Lower leg skin (tissue), 4 donors: Measurements from ENCODE around the gene RNF25. TPM values are rescaled to one million over a fixed set of nuclear protein-coding genes. Genes with fewer than 3 reads are reported as not detected.

Source experiments
- DNase-seq, 2 donors: peaks; one replicate each; pipeline ENCODE4 v3.0.0-alpha.2; 2019; ENCODE audit warnings: low spot score in 2 of 2
- H3K4me3 ChIP-seq: fragments of 200-600 bp; sonication (generic); 2 replicates; pipeline ENCODE4 v1.5.1; 2017; ENCODE audit warnings: mild to moderate bottlenecking, low read depth; ENCODE audit not compliant: poor library complexity, severe bottlenecking
- POLR2A ChIP-seq, 2 donors: fragments of 450-650 bp; IDR thresholded peaks; one replicate each; pipeline ENCODE4 v1.6.1; 2016 to 2017; ENCODE audit warnings: antibody characterized with exemption in 2 of 2, mild to moderate bottlenecking in 1 of 2, moderate library complexity in 1 of 2
- WGBS, 2 donors: methylation state at CpG; one replicate each; pipeline ENCODE4 v1.1.5; 2018; 5-methylcytosine and 5-hydroxymethylcytosine counted together
- intact Hi-C: fragments of 100-400 bp; cut with DNase I; formaldehyde crosslinking; loops from one replicate; pipeline ENCODE4 v1.15.0; 2023; ENCODE audit warnings: low total_unique reads
- total RNA-seq, 4 donors: library from RNA; depleted of rRNA; stranded (reverse); fragments of >200 nt; gene quantifications; one replicate each; pipeline ENCODE4 v1.1.0, GENCODE V29; 2016
- TF ChIP-seq, protein P1 (sequence below), 3 donors: fragments of 450-650 bp; IDR thresholded peaks; one replicate each; pipeline ENCODE4 v1.5.1; 2016; ENCODE audit warnings: antibody characterized with exemption in 3 of 3, mild to moderate bottlenecking in 3 of 3, moderate library complexity in 2 of 3

RNF25 gene
- total RNA-seq, 4 donors from 2014 or later: 21.2 to 38.2 (median 21.7) TPM

DNA sequence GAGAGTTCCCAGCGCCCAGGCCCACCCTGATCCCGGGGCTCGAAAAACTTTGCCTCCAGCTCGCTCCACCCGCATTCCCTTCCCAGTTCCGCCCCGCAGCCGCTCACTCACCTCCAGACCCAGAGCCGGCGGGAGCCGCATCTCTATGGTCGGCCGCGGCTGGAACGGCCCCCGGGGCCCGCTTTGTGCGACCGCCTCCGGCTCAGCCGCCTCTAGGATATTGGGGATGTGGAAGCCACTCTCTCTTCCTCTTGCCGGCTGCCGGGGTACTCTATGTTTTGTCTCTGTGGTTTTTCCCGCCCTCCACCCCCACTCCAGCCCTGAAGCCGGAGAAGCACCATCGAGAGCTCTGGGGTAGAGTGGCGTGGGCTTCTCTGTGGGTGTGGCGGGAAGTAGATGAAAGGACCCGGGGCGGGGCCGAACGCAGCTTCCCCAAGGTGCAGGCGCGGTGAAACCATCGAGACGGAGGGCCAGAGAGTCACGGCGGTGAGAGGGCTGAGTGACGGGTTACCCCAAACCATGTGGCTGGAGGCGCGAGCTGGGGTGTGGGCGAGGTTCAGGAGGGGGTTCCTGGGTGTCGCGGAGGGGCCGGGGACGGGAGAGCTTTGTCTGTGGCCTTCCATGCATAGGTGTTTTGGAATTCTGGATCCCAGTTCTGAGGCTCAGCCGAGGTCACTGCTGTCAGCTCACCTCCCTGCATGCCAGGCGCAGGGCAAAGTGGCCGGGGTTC is 12.4 kb downstream of the RNF25 start, which contains the start of the genes BCS1L and ZNF142:
TSS of gene BCS1L (plus strand) at position 426 of the 730 bp plus-strand sequence. CDS start 1,305 bp downstream, outside the sequence.
TSS of gene ZNF142 (minus strand) at position 366 of the 730 bp plus-strand sequence. CDS start 3,194 bp downstream, outside the sequence.
- intact Hi-C loops: no loop called here
- peak; percentile 91 to 98 for DNase-seq
- 0 to 1% methylated on average over 44 to 49 of the region's 49 CpGs for WGBS, 2 donors
- H3K4me3 ChIP-seq: peak within 1 kb of the TSS; percentile 58
- TF ChIP-seq, protein P1, sequence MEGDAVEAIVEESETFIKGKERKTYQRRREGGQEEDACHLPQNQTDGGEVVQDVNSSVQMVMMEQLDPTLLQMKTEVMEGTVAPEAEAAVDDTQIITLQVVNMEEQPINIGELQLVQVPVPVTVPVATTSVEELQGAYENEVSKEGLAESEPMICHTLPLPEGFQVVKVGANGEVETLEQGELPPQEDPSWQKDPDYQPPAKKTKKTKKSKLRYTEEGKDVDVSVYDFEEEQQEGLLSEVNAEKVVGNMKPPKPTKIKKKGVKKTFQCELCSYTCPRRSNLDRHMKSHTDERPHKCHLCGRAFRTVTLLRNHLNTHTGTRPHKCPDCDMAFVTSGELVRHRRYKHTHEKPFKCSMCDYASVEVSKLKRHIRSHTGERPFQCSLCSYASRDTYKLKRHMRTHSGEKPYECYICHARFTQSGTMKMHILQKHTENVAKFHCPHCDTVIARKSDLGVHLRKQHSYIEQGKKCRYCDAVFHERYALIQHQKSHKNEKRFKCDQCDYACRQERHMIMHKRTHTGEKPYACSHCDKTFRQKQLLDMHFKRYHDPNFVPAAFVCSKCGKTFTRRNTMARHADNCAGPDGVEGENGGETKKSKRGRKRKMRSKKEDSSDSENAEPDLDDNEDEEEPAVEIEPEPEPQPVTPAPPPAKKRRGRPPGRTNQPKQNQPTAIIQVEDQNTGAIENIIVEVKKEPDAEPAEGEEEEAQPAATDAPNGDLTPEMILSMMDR (IDR thresholded peaks at IDR 0.05): no peak
- no peak for TF ChIP-seq POLR2A (IDR thresholded peaks at IDR 0.05)

DNA sequence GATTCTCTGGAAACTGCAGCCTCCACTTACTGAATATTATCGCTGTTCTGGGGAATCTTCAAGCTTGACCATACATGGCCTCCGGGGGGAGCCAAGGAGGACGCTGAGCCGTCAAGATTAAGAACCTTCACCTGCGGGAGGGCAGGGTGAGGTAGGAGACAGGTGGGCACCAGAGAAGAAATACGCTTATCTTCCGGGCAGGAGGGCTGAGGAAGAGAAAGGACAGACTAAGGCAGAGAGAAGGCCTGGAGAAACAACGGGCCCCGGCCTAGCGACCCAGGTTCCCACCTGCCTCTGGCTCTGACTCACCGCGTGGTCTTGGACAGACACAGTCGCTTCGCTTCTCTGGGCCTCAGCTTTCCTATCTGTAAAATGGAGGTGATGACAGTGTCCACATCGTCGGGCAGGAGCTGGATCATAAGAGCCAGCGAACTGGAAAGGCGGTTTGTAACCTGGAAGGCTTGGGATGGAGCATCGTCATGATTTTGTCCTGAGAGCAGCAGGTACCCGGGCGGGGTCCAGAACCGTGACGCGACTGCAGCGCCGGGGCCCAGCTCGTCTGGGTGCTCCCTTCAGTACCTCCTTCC is 13.0 kb downstream of the RNF25 start:
- intact Hi-C loops: no loop called here
- DNase-seq: no peak
- no peak for TF ChIP-seq POLR2A (IDR thresholded peaks at IDR 0.05)
- TF ChIP-seq, protein P1 (IDR thresholded peaks at IDR 0.05): no peak
- peak overlapping the region; percentile 58 for H3K4me3 ChIP-seq
- 2% methylated on average over 26 to 27 of the region's 27 CpGs for WGBS, 2 donors

- intact Hi-C loops: no loop called here
- no peak for DNase-seq
These were observed 16.1 kb downstream of the RNF25 start for GRCh38 chr2:218655751-218656150.

DNA sequence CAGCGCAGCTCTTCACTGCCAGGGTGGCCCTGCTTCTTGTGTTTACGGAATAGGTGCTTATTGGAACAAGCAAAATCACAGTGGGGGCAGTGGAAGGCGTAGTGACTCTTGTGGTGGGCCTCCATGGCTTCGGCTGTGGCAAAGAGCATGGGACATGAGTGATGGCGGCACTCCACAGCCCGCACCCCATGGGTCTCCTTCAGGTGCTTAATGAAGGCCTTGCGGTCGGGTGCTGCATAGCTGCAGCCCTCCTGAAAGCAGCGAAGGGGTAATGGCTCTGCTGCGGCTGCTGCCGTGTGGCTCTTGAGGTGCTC is 23.1 kb downstream of the RNF25 start:
- 85 to 92% methylated on average over 11 of the region's 11 CpGs for WGBS, 2 donors
- H3K4me3 ChIP-seq: no peak overlapping the region
- no peak for TF ChIP-seq POLR2A (IDR thresholded peaks at IDR 0.05)
- TF ChIP-seq, protein P1 (IDR thresholded peaks at IDR 0.05): no peak
- no peak for DNase-seq
- intact Hi-C loops: no loop called here

More at GRCh38 chr2:218655751-218656150, 16.1 kb downstream of the RNF25 start:
- TF ChIP-seq POLR2A (IDR thresholded peaks at IDR 0.05): no peak
- TF ChIP-seq, protein P1 (IDR thresholded peaks at IDR 0.05): no peak
- WGBS, 2 donors: 72 to 85% methylated on average over 2 of the region's 2 CpGs
- no peak overlapping the region for H3K4me3 ChIP-seq

- 66 to 73% methylated on average over 9 of the region's 9 CpGs for WGBS, 2 donors
- intact Hi-C loops: no loop called here
- DNase-seq: no peak
- TF ChIP-seq, protein P1 (IDR thresholded peaks at IDR 0.05): peak in 1 of 3 donors; percentile 73
- TF ChIP-seq POLR2A (IDR thresholded peaks at IDR 0.05): no peak
- no peak overlapping the region for H3K4me3 ChIP-seq
These were observed 23.6 kb downstream of the RNF25 start for GRCh38 chr2:218648088-218648786.
